Panc1 (cell line): ENCODE data around the gene ITGA11. TPM values are rescaled to one million over a fixed set of nuclear protein-coding genes. Genes with fewer than 3 reads are reported as not detected.

ENCODE experiments used
- ATAC-seq: fragments of 200-7000 bp; cut with Tn5 transposase; 2 replicates; pipeline ENCODE4 v1.9.1; 2020; ENCODE audit warnings: mild to moderate bottlenecking, moderate library complexity
- BruUV-seq: library from RNA; stranded (reverse); fragments of 400-500 nt; replicated peaks from 2 replicates; lab custom pipeline; 2021; lab: Mats Ljungman, UMichigan
- CTCF ChIA-PET: fragments of 300-600 bp; sonication (Branson Sonifier 250); formaldehyde crosslinking; loops from one replicate; lab custom pipeline; 2022; ENCODE audit warnings: antibody characterized with exemption; lab: Charles Lee
- POLR2A ChIA-PET: fragments of 300-600 bp; sonication (Branson Sonifier 250); formaldehyde crosslinking; loops from one replicate; lab custom pipeline; 2022; ENCODE audit warnings: antibody characterized with exemption; lab: Charles Lee
- DNase-seq: peaks from one replicate; pipeline ENCODE4 v3.0.0-alpha.2; 2010; ENCODE audit warnings: low read depth, low spot score
- H3K27ac ChIP-seq: 2 replicates; pipeline ENCODE4 v1.5.1; 2011; ENCODE audit warnings: mild to moderate bottlenecking, low read length, inconsistent platforms
- H3K27me3 ChIP-seq: fragments of 200-500 bp; sonication (Bioruptor generic); 2 replicates; pipeline ENCODE4 v1.6.0; 2014; ENCODE audit warnings: low read length, inconsistent platforms; ENCODE audit not compliant: control insufficient read depth, insufficient read depth
- H3K36me3 ChIP-seq: fragments of 200-500 bp; sonication (Bioruptor generic); 2 replicates; pipeline ENCODE4 v1.5.1; 2014; ENCODE audit warnings: inconsistent platforms, mild to moderate bottlenecking, low read length, moderate library complexity; ENCODE audit not compliant: control insufficient read depth, insufficient read depth
- H3K4me1 ChIP-seq: 2 replicates; pipeline ENCODE4 v1.5.1; 2011; ENCODE audit warnings: inconsistent platforms, mild to moderate bottlenecking, low read length, moderate library complexity; ENCODE audit not compliant: control insufficient read depth, insufficient read depth
- H3K4me3 ChIP-seq, 2 experiments: 2 replicates each; pipeline ENCODE4 v1.5.1; 2011 to 2012; ENCODE audit warnings: low read depth in 2 of 2, low read length in 2 of 2, mild to moderate bottlenecking in 2 of 2, inconsistent platforms in 1 of 2, moderate library complexity in 1 of 2
- H3K9me3 ChIP-seq: fragments of 200-500 bp; sonication (Bioruptor generic); 2 replicates; pipeline ENCODE4 v1.5.1; 2014; ENCODE audit warnings: low read depth, mild to moderate bottlenecking, inconsistent platforms, low read length, moderate library complexity; ENCODE audit not compliant: control insufficient read depth, insufficient read depth
- CTCF ChIP-seq: fragments of 450-650 bp; IDR thresholded peaks from 2 replicates; pipeline ENCODE4 v1.5.1; 2017; ENCODE audit warnings: mild to moderate bottlenecking
- POLR2AphosphoS5 ChIP-seq: IDR thresholded peaks from 2 replicates; pipeline ENCODE4 v1.6.1; 2012; ENCODE audit warnings: mild to moderate bottlenecking, low read depth, low read length, moderate library complexity
- SIN3A ChIP-seq: IDR thresholded peaks from 2 replicates; pipeline ENCODE4 v1.6.1; 2012; ENCODE audit warnings: low read depth, mild to moderate bottlenecking, low read length, moderate library complexity, borderline replicate concordance; ENCODE audit not compliant: insufficient read depth
- TCF7L2 ChIP-seq: IDR thresholded peaks from 2 replicates; pipeline ENCODE4 v1.6.1; 2011; ENCODE audit warnings: mild to moderate bottlenecking, low read depth, low read length, inconsistent platforms
- in situ Hi-C: cut with HindIII; loops from 2 replicates; pipeline ENCODE4 v1.10.0; 2016; ENCODE audit warnings: low sequenced_read_pairs, low pct_unique_long_range_greater_than_20kb
- intact Hi-C: fragments of 100-400 bp; cut with micrococcal nuclease; formaldehyde crosslinking; loops from one replicate; pipeline ENCODE4 v1.10.0; 2022; ENCODE audit not compliant: unreplicated experiment
- total RNA-seq: library from RNA; stranded (reverse); gene quantifications from one replicate; pipeline ENCODE4 v1.2.1, GENCODE V29; 2021; ENCODE audit not compliant: unreplicated experiment
- TF ChIP-seq, protein P1 (sequence below), 2 experiments: IDR thresholded peaks; 2 replicates each; pipeline ENCODE4 v1.6.1; 2011 to 2012; ENCODE audit warnings: low read depth in 2 of 2, control low read depth in 1 of 2, low read length in 1 of 2, mild to moderate bottlenecking in 1 of 2, moderate library complexity in 1 of 2; ENCODE audit not compliant: insufficient read depth in 1 of 2

ITGA11 gene
- total RNA-seq, 1 experiment from 2014 or later, result 0.28 TPM

- DNase-seq, result no peak
- peaks cover 18% of the 10 kb centered on the region for H3K4me1 ChIP-seq
- no peaks in the 10 kb centered on the region for H3K9me3 ChIP-seq
- in situ Hi-C loops (no loop called here), intact Hi-C loops (no loop called here)
- no peaks in the 10 kb centered on the region; the same call in 1 of the 2 replicates for H3K36me3 ChIP-seq
- no peak overlapping the region for H3K27ac ChIP-seq
- CTCF ChIA-PET, result no interaction called here
- H3K27me3 ChIP-seq, result no peaks in the 10 kb centered on the region
- no TSS peak for BruUV-seq
- no peak for ATAC-seq
- POLR2A ChIA-PET, result interaction anchor here (0.7 kb wide), 1 partner anchor 15 kb away, joined by 4 read pairs; no protein-coding TSS in a partner anchor
- TF ChIP-seq POLR2AphosphoS5 (no peak), CTCF (no peak), SIN3A (no peak), TCF7L2 (no peak)
- TF ChIP-seq, protein P1, sequence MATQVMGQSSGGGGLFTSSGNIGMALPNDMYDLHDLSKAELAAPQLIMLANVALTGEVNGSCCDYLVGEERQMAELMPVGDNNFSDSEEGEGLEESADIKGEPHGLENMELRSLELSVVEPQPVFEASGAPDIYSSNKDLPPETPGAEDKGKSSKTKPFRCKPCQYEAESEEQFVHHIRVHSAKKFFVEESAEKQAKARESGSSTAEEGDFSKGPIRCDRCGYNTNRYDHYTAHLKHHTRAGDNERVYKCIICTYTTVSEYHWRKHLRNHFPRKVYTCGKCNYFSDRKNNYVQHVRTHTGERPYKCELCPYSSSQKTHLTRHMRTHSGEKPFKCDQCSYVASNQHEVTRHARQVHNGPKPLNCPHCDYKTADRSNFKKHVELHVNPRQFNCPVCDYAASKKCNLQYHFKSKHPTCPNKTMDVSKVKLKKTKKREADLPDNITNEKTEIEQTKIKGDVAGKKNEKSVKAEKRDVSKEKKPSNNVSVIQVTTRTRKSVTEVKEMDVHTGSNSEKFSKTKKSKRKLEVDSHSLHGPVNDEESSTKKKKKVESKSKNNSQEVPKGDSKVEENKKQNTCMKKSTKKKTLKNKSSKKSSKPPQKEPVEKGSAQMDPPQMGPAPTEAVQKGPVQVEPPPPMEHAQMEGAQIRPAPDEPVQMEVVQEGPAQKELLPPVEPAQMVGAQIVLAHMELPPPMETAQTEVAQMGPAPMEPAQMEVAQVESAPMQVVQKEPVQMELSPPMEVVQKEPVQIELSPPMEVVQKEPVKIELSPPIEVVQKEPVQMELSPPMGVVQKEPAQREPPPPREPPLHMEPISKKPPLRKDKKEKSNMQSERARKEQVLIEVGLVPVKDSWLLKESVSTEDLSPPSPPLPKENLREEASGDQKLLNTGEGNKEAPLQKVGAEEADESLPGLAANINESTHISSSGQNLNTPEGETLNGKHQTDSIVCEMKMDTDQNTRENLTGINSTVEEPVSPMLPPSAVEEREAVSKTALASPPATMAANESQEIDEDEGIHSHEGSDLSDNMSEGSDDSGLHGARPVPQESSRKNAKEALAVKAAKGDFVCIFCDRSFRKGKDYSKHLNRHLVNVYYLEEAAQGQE (IDR thresholded peaks at IDR 0.05; ENCODE audit: insufficient read depth in 1 of 2, low read depth in 2 of 2, low read length in 1 of 2), result no peak
- no peak overlapping the region for H3K4me3 ChIP-seq
These were observed 159.2 kb downstream of the ITGA11 start for GRCh38 chr15:68272721-68273271.

DNA sequence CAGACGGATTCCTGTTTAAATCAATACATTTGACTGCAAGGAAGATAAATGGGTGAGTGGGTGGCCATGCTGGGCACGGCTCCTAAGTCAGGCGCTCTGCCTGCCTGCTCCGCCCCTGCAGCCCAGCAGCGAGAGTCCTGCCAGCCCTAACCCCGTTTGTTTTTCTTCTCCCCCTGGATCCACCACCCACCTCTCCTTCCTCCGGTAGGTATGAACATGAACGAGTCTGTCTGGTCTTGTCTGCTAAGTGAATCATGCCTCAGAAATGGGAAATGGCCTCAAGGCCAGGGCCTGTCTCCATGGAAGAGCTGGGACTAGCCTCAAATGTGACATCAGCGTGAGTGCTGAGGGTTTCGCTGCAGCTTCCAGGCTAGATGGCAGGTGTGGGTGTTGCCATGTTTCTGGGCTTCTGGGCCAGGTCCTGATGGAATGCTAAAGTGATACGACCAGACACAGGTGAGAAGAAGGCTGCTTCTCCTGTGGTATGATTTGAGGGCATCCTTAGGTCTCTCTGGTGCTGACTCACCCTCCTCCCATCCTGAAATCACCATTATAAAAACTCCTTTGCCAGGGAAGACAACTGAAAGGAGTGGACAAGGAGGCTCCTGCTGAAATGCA, 160.0 kb downstream of the ITGA11 start:
- in situ Hi-C loops, result no loop called here

More for the DNA sequence above, 160.0 kb downstream of the ITGA11 start:
- Histone ChIP-seq H3K9me3 (no peaks in the 10 kb centered on the region), H3K4me1 (peaks cover 18% of the 10 kb centered on the region), H3K36me3 (no peaks in the 10 kb centered on the region), H3K4me3 (no peak overlapping the region), H3K27ac (peak overlapping the region; percentile 37; the same call in 1 of the 2 replicates), H3K27me3 (no peaks in the 10 kb centered on the region)
- BruUV-seq, result no TSS peak
- ChIA-PET POLR2A (no interaction called here), CTCF (no interaction called here)
- DNase-seq (no peak), ATAC-seq (peak; percentile 70)
- intact Hi-C loops, result no loop called here
- TF ChIP-seq CTCF (no peak), SIN3A (no peak), POLR2AphosphoS5 (no peak), TCF7L2 (no peak)
- TF ChIP-seq, protein P1 (IDR thresholded peaks at IDR 0.05; ENCODE audit: insufficient read depth in 1 of 2, low read depth in 2 of 2, low read length in 1 of 2), result no peak
